ENCODE results near the gene CEP63. TPM values are rescaled to one million over a fixed set of nuclear protein-coding genes. Genes with fewer than 3 reads are reported as not detected.

Gene CEP63
- total RNA-seq, 1 experiment from 2014 or later: 19.1 TPM

- RAD21 ChIA-PET (ENCODE audit: low non-redundant PET in 1 of 2, low total read pairs in 2 of 2, uncharacterized antibody in 2 of 2, unreplicated experiment in 2 of 2): no interaction called here
- Histone ChIP-seq H3K4me1 (ENCODE audit: control insufficient read depth in 1 of 2, insufficient read depth in 2 of 2, low read length in 2 of 2) (no peaks in the 10 kb centered on the region), H3K9me2 (ENCODE audit: insufficient read depth) (no peaks in the 10 kb centered on the region), H2AFZ (ENCODE audit: low read depth, low read length, poor library complexity, severe bottlenecking) (no peak overlapping the region), H3K36me3 (ENCODE audit: control insufficient read depth in 1 of 2, insufficient read depth in 2 of 2, low read length in 2 of 2) (no peaks in the 10 kb centered on the region), H4K20me1 (ENCODE audit: insufficient read depth) (no peaks in the 10 kb centered on the region), H3K9me3 (ENCODE audit: control insufficient read depth in 1 of 2, insufficient read depth in 1 of 2, low read depth in 1 of 2, low read length in 2 of 2) (no peaks in the 10 kb centered on the region), H3K4me2 (ENCODE audit: low read length) (no peak overlapping the region), H3K4me3 (replicated peaks in 1 of 2; ENCODE audit: low read depth in 1 of 2, low read length in 2 of 2) (no peak overlapping the region), H3K27me3 (ENCODE audit: insufficient read depth, low read length) (peaks cover 5% of the 10 kb centered on the region; the same call in 1 of the 2 replicates), H3K27ac (ENCODE audit: low read depth, low read length) (no peak overlapping the region), H3K79me2 (ENCODE audit: insufficient read depth, low read length) (no peaks in the 10 kb centered on the region), H3K9ac (ENCODE audit: low read length) (no peak overlapping the region)
- CTCF ChIA-PET: no interaction called here
- intact Hi-C loops (cut with micrococcal nuclease): no loop called here
- POLR2A ChIA-PET: no interaction called here
- TF ChIP-seq ATF3 (IDR thresholded peaks at IDR 0.05): no peak
- ATAC-seq (no peak), DNase-seq (ENCODE audit: low read depth, low spot score) (no peak)
- BruUV-seq (replicated peaks): no TSS peak
These were observed 129.9 kb downstream of the CEP63 start for GRCh38 chr3:134615743-134616142.

GRCh38 chr3:134617608-134618477 lies 132.0 kb downstream of the CEP63 start:
- BruUV-seq (replicated peaks): no TSS peak
- ATAC-seq (no peak), DNase-seq (ENCODE audit: low read depth, low spot score) (no peak)
- H2AFZ ChIP-seq (ENCODE audit: low read depth, low read length, poor library complexity, severe bottlenecking): no peak overlapping the region
- no peaks in the 10 kb centered on the region for H3K9me2 ChIP-seq (ENCODE audit: insufficient read depth)
- ChIA-PET CTCF (no interaction called here), POLR2A (no interaction called here), RAD21 (ENCODE audit: low non-redundant PET in 1 of 2, low total read pairs in 2 of 2, uncharacterized antibody in 2 of 2, unreplicated experiment in 2 of 2) (no interaction called here)
- intact Hi-C loops (cut with micrococcal nuclease): no loop called here
- no peaks in the 10 kb centered on the region for H3K79me2 ChIP-seq (ENCODE audit: insufficient read depth, low read length)
- H3K4me3 ChIP-seq (replicated peaks in 1 of 2; ENCODE audit: low read depth in 1 of 2, low read length in 2 of 2): no peak overlapping the region
- H3K9me3 ChIP-seq (ENCODE audit: control insufficient read depth in 1 of 2, insufficient read depth in 1 of 2, low read depth in 1 of 2, low read length in 2 of 2): no peaks in the 10 kb centered on the region
- H3K27ac ChIP-seq (ENCODE audit: low read depth, low read length): no peak overlapping the region
- H3K27me3 ChIP-seq (ENCODE audit: insufficient read depth, low read length): peaks cover 5% of the 10 kb centered on the region; the same call in 1 of the 2 replicates
- H3K4me2 ChIP-seq (ENCODE audit: low read length): no peak overlapping the region
- H3K4me1 ChIP-seq (ENCODE audit: control insufficient read depth in 1 of 2, insufficient read depth in 2 of 2, low read length in 2 of 2): no peaks in the 10 kb centered on the region
- no peak overlapping the region for H3K9ac ChIP-seq (ENCODE audit: low read length)
- no peaks in the 10 kb centered on the region for H3K36me3 ChIP-seq (ENCODE audit: control insufficient read depth in 1 of 2, insufficient read depth in 2 of 2, low read length in 2 of 2)
- no peaks in the 10 kb centered on the region for H4K20me1 ChIP-seq (ENCODE audit: insufficient read depth)
- TF ChIP-seq RAD21 (IDR thresholded peaks at IDR 0.05; ENCODE audit: low read depth) (no peak), REST (IDR thresholded peaks at IDR 0.05; ENCODE audit: low read depth) (no peak), POLR2AphosphoS5 (IDR thresholded peaks at IDR 0.05; ENCODE audit: low read depth, low read length) (no peak), EZH2phosphoT487 (IDR thresholded peaks at IDR 0.05; ENCODE audit: borderline replicate concordance) (no peak), YY1 (IDR thresholded peaks at IDR 0.05; ENCODE audit: extremely low read depth, insufficient replicate concordance, low read depth, low read length) (no peak), CBX3 (IDR thresholded peaks at IDR 0.05; ENCODE audit: low read depth) (no peak), ATF3 (IDR thresholded peaks at IDR 0.05) (no peak), CEBPB (IDR thresholded peaks at IDR 0.05; ENCODE audit: low read depth) (no peak), SRF (IDR thresholded peaks at IDR 0.05; ENCODE audit: low read depth) (no peak), CTCF (IDR thresholded peaks at IDR 0.05 in 2 of 3, conservative IDR thresholded peaks at IDR 0.05 in 1 of 3; ENCODE audit: borderline replicate concordance in 1 of 3, insufficient read depth in 1 of 3, low read depth in 2 of 3, low read length in 2 of 3) (no peak), EZH2 (IDR thresholded peaks at IDR 0.05) (no peak), EGR1 (IDR thresholded peaks at IDR 0.05; ENCODE audit: low read depth) (no peak), SP1 (IDR thresholded peaks at IDR 0.05; ENCODE audit: low read depth) (no peak)

Data from HCT116 (cell line).